ENCODE data around the gene LRRC74B.

The LRRC74B gene

GRCh38 chr22:21014202-21014725 is 31.5 kb upstream of the LRRC74B start:
- peak; percentile 92 for DNase-seq (ENCODE audit: low spot score)

- DNase-seq (ENCODE audit: low spot score), result peak; percentile 81
Measured at GRCh38 chr22:21014726-21015465, 30.9 kb upstream of the LRRC74B start, which contains the start of gene P2RX6. P2RX6 (plus strand) TSS chr22:21015165; CDS start chr22:21015175, 10 bp downstream.

DNA sequence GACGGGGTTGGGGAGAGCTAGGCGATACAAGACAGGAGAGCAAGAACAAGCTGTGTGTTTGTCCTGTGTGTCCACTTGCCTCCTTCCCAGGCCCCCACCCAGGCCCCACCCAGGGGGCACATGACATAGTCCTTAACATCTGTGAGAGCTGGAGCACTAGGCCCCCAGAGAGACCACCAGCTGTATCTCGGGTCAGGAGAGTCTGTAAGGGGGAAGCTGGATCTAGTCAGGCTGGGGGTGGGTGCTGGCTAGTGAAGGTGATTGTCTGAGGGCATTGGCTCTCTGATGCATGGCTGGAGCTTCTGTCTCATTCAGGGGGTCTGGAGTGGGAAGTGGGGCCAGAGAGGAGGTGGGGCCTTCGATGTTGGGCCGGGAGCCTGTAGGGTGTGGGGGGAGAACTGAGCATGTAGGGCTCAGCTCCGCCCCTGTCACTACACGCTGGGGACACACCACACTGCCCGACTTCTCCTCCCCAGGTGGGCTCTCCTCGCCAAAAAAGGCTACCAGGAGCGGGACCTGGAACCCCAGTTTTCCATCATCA is 30.2 kb upstream of the LRRC74B start:
- no peak for DNase-seq (ENCODE audit: low spot score)

DNA sequence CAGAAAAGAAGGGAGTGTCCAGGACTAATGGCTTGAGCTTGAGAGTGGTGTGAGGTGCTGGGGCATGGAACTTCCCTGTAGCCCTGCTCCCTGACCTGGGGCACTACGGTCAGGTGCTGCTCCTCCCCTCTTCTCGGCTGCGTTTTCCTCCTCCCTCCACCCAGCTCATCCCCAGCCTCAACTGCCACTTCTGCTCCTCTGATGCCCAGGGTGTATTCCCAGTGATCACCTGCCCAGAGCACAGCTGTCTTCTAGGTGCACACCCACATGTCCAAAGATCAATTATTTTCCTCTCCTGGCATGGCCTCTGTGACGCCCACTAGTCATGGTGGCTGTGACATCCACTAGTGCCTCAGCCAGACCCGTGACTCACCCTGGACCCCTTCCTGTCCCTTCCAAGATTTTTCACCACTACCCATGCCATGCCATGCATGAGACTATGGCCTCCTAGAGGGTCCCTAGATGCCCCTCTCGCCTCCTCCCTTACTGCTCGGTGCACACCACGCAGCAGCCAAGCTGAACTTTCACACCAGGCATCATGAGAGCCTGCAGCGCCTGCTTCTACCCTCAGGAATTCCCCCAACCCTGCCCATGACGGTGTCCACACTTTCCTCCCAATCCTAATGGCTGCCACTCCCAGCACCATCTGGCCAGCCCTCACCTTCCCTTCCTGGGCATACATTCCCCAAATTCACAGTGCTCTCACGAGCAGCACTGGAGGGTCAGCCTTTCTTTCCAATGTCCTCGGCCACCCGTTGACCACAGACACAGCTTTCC is 28.9 kb upstream of the LRRC74B start:
- DNase-seq (ENCODE audit: low spot score), result no peak

GRCh38 chr22:21018314-21018713 is 27.4 kb upstream of the LRRC74B start:
- DNase-seq (ENCODE audit: low spot score), result no peak

- DNase-seq (ENCODE audit: low spot score), result no peak
Measured at GRCh38 chr22:21020802-21021429, 24.8 kb upstream of the LRRC74B start.

DNA sequence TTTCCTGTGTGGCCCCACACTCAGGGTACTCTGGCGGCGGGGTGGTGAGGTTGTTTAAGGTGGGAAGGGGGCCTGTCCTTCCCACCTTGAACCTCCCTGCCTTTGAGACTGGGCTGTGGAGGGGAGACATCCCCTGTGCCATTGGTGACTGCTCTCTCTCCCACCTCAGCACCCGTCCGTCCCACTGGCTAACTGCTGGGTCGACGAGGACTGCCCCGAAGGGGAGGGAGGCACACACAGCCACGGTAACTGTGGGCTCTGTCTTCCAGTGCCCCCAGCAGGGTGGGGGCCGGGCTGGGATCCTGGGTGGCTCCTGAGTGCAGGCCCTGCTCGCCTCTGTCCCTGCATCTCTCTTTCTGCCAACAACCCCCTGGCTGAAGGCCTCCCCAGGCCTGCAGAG is 23.2 kb upstream of the LRRC74B start:
- DNase-seq (ENCODE audit: low spot score), result no peak

GRCh38 chr22:21022955-21023614 is 22.7 kb upstream of the LRRC74B start:
- DNase-seq (ENCODE audit: low spot score), result no peak

DNA sequence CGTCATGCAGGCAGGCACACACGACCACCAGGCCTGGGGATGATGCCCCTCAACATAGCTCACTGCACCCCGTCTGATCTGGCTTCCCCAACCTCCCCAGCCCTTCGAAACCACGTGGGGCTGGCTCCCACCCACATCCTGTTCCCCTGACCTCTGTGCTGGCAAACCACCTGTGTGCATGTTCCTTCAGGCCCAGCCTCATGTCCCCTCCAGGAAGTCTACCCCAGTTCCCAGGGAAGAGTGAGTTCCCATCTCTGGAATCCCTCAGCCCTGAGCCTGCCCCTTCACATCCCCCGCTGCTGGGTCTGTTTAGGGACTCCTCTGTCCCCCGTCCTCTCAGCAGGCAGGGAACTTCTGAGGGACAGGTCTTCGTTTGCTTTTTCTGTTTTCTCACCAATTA is 20.5 kb upstream of the LRRC74B start:
- DNase-seq (ENCODE audit: low spot score), result no peak

DNA sequence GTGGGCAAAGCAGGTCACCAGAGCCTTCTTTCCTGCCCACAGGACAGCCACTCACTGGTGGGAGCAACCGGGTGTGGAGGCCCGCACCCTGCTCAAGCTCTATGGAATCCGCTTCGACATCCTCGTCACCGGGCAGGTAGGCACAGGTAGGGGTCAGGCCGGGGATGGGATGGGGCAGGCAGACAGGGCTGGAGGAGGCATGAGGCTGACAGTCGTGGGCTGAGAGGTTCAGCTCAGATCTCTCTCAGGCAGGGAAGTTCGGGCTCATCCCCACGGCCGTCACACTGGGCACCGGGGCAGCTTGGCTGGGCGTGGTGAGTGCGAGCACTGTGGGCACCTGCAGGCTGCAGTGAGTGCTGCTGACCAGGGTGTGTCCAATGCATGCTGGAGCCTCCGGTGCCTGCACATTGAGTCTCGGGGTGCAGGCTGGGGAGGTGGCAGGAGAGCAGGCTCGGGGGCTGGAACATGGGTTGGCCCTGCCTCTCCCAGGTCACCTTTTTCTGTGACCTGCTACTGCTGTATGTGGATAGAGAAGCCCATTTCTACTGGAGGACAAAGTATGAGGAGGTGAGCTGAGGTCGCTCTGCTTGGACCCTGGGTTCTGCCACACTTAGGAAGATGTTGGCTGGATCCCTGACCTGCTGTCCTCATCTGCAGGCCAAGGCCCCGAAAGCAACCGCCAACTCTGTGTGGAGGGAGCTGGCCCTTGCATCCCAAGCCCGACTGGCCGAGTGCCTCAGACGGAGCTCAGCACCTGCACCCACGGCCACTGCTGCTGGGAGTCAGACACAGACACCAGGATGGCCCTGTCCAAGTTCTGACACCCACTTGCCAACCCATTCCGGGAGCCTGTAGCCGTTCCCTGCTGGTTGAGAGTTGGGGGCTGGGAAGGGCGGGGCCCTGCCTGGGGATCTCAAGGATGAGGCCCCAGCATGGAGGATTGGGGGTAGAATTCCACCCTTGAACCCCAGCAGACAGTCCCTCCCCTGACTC is 19.7 kb upstream of the LRRC74B start:
- DNase-seq (ENCODE audit: low spot score), result no peak

DNA sequence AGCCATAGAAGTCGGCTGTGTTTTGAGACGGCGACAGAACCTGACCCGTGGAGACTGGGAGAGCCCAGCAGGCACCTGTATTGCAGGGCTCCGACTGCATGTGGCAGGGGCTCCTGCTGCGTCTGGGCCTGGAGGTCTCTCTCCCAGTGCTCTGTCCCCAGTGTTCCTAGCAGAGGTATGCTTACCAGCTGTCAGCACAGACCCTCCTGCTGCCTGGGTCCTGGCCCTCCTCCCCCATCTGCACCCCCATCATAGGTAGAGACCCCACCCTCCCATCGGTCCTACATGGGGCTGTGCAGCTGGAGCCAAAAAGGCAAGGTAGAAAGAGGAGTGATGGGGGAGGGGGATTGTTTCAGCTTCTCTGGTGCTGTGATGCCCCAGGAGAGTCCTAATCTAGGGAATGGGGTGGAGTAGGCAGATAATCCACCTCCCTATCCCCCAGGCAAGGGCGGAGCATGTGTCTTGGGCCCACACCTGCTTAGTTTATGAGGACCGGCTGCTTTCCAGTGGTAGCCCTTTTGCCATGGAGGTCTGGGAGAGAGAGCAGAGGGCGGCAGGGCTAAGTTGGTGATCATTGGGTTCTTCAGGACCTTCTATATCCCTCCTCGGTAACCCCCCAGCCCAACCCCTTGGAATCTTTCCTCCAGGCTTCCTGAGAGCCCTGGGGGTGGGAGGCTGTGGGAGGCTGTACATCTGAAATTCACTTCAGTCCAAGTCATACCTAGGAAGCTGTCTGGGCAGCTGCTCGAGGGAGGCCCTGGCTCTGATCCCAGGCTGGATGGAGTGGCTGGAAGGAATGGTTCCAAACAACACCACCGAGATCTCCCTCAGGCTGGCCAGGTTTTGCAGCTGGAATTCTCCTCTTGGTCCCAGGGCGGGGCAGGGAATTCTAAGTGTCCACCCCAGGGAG is 18.7 kb upstream of the LRRC74B start:
- DNase-seq (ENCODE audit: low spot score), result no peak

DNA sequence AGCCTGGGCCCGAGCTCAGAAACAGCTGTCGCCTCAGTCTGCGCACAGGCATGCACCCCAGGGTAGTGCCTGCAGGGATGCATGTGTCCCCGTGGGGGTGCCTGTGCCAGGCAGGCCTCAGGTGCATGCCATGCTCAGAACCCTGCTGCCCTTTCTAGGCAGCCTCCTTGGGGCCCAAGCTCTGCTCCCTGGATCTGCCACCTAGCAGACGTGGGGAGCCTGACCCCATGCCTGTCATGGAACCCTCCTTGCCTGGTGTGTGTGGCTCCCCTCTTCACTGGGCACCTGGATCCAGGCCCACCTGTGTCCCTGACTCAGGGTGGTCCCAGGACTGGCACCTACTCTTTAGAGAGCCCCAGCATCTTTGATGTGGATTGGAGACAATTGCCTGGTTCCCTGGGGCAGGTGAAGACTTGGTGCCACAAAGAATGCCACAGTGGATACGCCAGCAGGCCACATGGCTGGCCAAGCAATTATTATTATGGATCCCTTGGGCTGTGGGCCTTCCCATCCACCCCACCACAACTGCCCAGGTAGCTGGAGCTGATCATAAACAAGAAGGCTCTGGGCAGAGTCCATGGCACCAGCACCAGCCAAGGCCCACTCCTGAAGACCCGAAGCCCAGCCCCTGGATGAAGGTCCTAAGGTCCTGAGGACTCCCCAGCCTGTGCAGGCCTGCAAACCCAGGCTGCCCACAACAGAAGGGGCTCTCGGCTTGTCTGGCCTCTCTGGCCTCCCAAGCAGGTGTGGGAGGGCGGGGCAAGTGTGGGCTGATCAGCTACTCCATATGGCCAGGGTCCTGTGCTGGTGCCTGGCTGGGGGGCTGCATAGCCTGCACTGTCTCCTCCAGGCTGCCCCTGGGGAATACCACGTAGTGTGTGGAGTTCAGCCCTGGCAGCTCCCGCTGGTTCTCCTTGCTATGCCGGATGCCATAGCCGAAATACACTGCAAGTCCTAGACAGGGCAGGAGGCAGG is 17.2 kb upstream of the LRRC74B start:
- no peak for DNase-seq (ENCODE audit: low spot score)

DNA sequence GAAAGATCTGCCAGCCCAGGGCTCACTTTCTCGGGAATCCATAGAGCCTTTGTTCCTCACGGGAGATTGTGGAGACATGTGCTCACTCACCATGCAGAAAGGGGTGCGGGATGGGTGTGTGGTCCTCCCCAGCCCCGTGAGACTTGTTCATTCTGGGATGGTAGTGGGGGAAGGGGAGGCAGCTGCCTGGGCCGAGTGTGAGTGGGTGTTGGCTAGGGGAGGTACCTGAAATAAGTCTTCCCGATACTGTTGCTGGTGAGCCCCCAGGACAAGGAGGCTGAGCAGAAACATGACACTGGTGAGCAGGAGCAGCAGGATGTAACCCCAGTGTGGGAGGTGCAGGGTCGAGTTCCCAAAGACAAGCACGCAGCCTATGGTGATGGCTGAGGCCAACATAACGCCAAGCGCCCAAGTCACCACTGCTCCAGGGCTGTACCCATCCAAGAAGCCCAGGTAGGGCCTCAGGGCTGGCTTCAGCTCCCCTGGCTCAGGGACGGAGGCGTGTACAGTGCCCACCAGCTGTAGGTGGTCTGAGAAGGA is 16.2 kb upstream of the LRRC74B start:
- DNase-seq (ENCODE audit: low spot score), result no peak

- DNase-seq (ENCODE audit: low spot score), result no peak
Measured at GRCh38 chr22:21030032-21030431, 15.7 kb upstream of the LRRC74B start.

- no peak for DNase-seq (ENCODE audit: low spot score)
Measured at GRCh38 chr22:21030621-21031544, 14.9 kb upstream of the LRRC74B start.

DNA sequence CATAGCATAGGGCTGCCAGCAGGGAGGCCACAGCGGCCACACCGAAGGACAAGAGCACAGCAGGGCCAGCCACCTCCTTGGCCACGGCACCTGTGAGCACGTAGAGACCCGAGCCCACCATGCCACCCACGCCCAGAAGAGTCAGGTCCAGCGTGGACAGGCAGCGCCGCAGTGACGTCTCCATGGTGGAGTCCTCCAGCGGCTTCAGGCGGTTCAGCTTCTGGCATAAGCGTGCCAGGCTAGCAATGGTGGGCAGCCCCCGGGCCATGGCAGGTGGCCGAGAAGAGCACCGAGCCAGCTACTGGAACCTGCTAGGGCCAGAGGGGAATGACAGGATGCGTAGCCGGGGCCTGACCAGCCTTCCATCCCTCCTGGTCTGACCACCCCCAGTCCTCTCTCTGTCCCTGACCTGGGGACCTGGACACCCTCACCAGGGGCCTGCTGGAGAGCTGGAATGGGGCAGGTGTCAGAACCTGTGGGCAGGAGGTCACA is 14.2 kb upstream of the LRRC74B start:
- no peak for DNase-seq (ENCODE audit: low spot score)

Measured in left forelimb (tissue), 1 donor.